ENCODE measurements around the gene ADGRF1. TPM values are rescaled to one million over a fixed set of nuclear protein-coding genes. Genes with fewer than 3 reads are reported as not detected.

The ADGRF1 gene
- total and polyA plus RNA-seq, 2 donors (not counting 3 experiments of a cell fraction or from before 2014, with no cell fraction given): not detected

- no peak for TF ChIP-seq GATA2 (IDR thresholded peaks at IDR 0.05; ENCODE audit: insufficient read depth, insufficient read length, low read depth, low read length)
- no peak for TF ChIP-seq EZH2 (IDR thresholded peaks at IDR 0.05; ENCODE audit: borderline replicate concordance, low read depth, low read length, severe bottlenecking)
- TF ChIP-seq, protein P1, sequence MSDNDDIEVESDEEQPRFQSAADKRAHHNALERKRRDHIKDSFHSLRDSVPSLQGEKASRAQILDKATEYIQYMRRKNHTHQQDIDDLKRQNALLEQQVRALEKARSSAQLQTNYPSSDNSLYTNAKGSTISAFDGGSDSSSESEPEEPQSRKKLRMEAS (IDR thresholded peaks at IDR 0.05; ENCODE audit: insufficient read depth, insufficient read length): no peak
- no peak for TF ChIP-seq MYC (IDR thresholded peaks at IDR 0.05; ENCODE audit: low read depth, low read length)
- TF ChIP-seq JUN (IDR thresholded peaks at IDR 0.05; ENCODE audit: borderline replicate concordance, insufficient read depth, insufficient read length, low read depth): no peak
- no peak for TF ChIP-seq FOS (IDR thresholded peaks at IDR 0.05; ENCODE audit: borderline replicate concordance, insufficient read depth, low read length)
- TF ChIP-seq POLR2AphosphoS5 (IDR thresholded peaks at IDR 0.05; ENCODE audit: insufficient read depth, low read depth, low read length): no peak
- no peak for TF ChIP-seq POLR2A (IDR thresholded peaks at IDR 0.05; ENCODE audit: low read depth, low read length)
- TF ChIP-seq CTCF (IDR thresholded peaks at IDR 0.05; ENCODE audit: extremely low read depth in 1 of 2, insufficient read depth in 1 of 2, low read depth in 1 of 2, low read length in 2 of 2): no peak
- POLR2A ChIA-PET: no interaction called here
- dilution Hi-C loops (cut with MboI; ENCODE audit: extremely low pct_ligation_motif_present, low sequenced_read_pairs): no loop called here
Observed at GRCh38 chr6:47027315-47027714, 14.8 kb downstream of the ADGRF1 start.

More at GRCh38 chr6:47027315-47027714, 14.8 kb downstream of the ADGRF1 start:
- H4K20me1 ChIP-seq (replicated peaks; ENCODE audit: control insufficient read depth, extremely low read depth, insufficient read depth, low read length): no peaks in the 10 kb centered on the region
- no peak overlapping the region for H3K27ac ChIP-seq (ENCODE audit: insufficient read depth, low read depth, low read length)
- no peaks in the 10 kb centered on the region for H3K9me1 ChIP-seq (replicated peaks; ENCODE audit: control insufficient read depth, extremely low read depth, insufficient read depth, low read length)
- H3K4me3 ChIP-seq (replicated peaks in 1 of 3; ENCODE audit: insufficient read depth in 1 of 3, low read depth in 1 of 3, low read length in 3 of 3): no peak overlapping the region
- FAIRE-seq (no peak), DNase-seq (ENCODE audit: low read depth, low spot score) (no peak)
- H2AFZ ChIP-seq (ENCODE audit: low read depth, low read length): no peak overlapping the region
- no TSS peak for BruUV-seq (replicated peaks)
- peaks cover 0 to 10% of the 10 kb centered on the region in 2 experiments for H3K27me3 ChIP-seq (ENCODE audit: control insufficient read depth in 2 of 2, insufficient read depth in 2 of 2, low read length in 2 of 2)
- intact Hi-C loops (cut with micrococcal nuclease): no loop called here
- no peak overlapping the region for H3K9ac ChIP-seq (replicated peaks; ENCODE audit: extremely low read depth, insufficient read depth, low read length)
- no peaks in the 10 kb centered on the region for H3K4me1 ChIP-seq (ENCODE audit: control insufficient read depth, extremely low read depth, insufficient read depth, low read length)
- H3K36me3 ChIP-seq (ENCODE audit: control insufficient read depth in 2 of 2, extremely low read depth in 1 of 2, insufficient read depth in 2 of 2, low read length in 2 of 2): no peaks in the 10 kb centered on the region
- H3K4me2 ChIP-seq (ENCODE audit: insufficient read depth, low read length): no peak overlapping the region
- no peaks in the 10 kb centered on the region for H3K9me3 ChIP-seq (replicated peaks; ENCODE audit: control insufficient read depth, insufficient read depth, low read length)
- H3K79me2 ChIP-seq (ENCODE audit: control insufficient read depth, insufficient read depth, low read length): no peaks in the 10 kb centered on the region
- CTCF ChIA-PET: no interaction called here
